HepG2 (cell line): ENCODE data around the gene REST.

Source experiments
- EED ChIP-seq: sonication (generic); formaldehyde crosslinking; IDR thresholded peaks from 2 replicates; pipeline ENCODE4 v1.5.0; 2020; ENCODE audit warnings: mild to moderate bottlenecking, missing genetic modification reagents
- GABPA ChIP-seq, 2 experiments: IDR thresholded peaks; 2 replicates each; pipeline ENCODE4 v1.6.1; 2011 to 2016; ENCODE audit warnings: low read depth in 2 of 2, low read length in 1 of 2, missing biosample characterization in 1 of 2, missing genetic modification characterization in 1 of 2
- POLR2A ChIP-seq, 2 experiments: IDR thresholded peaks; 2 replicates each; pipeline ENCODE4 v1.6.1; 2011; ENCODE audit warnings: low read depth in 2 of 2, low read length in 2 of 2, mild to moderate bottlenecking in 1 of 2, moderate library complexity in 1 of 2; ENCODE audit not compliant: insufficient read depth in 1 of 2
- SRF ChIP-seq: IDR thresholded peaks from 2 replicates; pipeline ENCODE4 v1.6.1; 2011; ENCODE audit warnings: mild to moderate bottlenecking, low read depth, low read length, moderate library complexity
- TCF12 ChIP-seq, 2 experiments: fragments of 450-650 bp in 1 of 2; sonication (generic) in 1 of 2; formaldehyde crosslinking in 1 of 2; IDR thresholded peaks; 2 replicates each; pipeline versions ENCODE4 v1.6.1 to v1.8.0; 2017 to 2022; ENCODE audit warnings: antibody characterized with exemption in 1 of 2, mild to moderate bottlenecking in 1 of 2, missing genetic modification reagents in 1 of 2, moderate library complexity in 1 of 2
- YY1 ChIP-seq: IDR thresholded peaks from 2 replicates; pipeline ENCODE4 v1.6.1; 2011; ENCODE audit warnings: low read length, low read depth, moderate library complexity, mild to moderate bottlenecking; ENCODE audit not compliant: insufficient read depth, insufficient replicate concordance
- ZNF260 ChIP-seq: sonication (generic); formaldehyde crosslinking; IDR thresholded peaks from 2 replicates; pipeline ENCODE4 v1.4.0; 2020; ENCODE audit warnings: missing genetic modification reagents, low read depth, mild to moderate bottlenecking, borderline replicate concordance
- ZNF292 ChIP-seq: sonication (generic); formaldehyde crosslinking; IDR thresholded peaks from 2 replicates; pipeline ENCODE4 v1.8.1; 2022; ENCODE audit warnings: mild to moderate bottlenecking, low read depth, missing genetic modification reagents, borderline replicate concordance
- ZNF737 ChIP-seq: sonication (generic); formaldehyde crosslinking; IDR thresholded peaks from 2 replicates; pipeline ENCODE4 v1.5.0; 2020; ENCODE audit warnings: missing genetic modification reagents, mild to moderate bottlenecking, borderline replicate concordance
- TF ChIP-seq, protein P1 (sequence below): sonication (generic); formaldehyde crosslinking; IDR thresholded peaks from 2 replicates; pipeline ENCODE4 v1.5.0; 2020; ENCODE audit warnings: mild to moderate bottlenecking, missing genetic modification reagents, moderate library complexity
- TF ChIP-seq, protein P2 (sequence below): sonication (generic); formaldehyde crosslinking; IDR thresholded peaks from 2 replicates; pipeline ENCODE4 v1.4.0; 2020; ENCODE audit warnings: mild to moderate bottlenecking, missing genetic modification reagents
- TF ChIP-seq, protein P3 (sequence below): IDR thresholded peaks from 2 replicates; pipeline ENCODE4 v1.6.1; 2016; ENCODE audit warnings: missing compliant biosample characterization, missing genetic modification reagents, borderline replicate concordance

DNA sequence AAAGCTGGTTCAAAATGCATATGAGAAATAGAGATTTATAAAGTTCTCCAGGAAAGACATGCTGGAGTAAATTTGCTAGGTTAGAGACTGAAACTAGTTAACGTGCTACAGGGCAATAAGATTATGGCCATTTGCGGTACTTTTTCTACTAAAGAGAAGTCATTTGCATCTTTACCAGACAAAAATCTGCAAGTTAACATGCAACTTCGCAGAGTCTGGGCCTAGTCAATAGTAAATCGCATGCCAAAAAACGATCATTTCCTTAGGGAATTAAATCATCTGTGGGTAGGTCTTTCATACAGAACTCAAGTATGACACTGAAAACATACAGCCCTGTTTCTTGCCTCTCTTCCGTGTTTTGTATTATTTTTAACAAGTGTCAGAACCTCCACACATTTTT is 32.8 kb upstream of the REST start:
- TF ChIP-seq SRF, result no peak
- TF ChIP-seq ZNF260 (CRISPR knock-in tag), result no peak
- TF ChIP-seq ZNF737, result no peak
- TF ChIP-seq, protein P1, sequence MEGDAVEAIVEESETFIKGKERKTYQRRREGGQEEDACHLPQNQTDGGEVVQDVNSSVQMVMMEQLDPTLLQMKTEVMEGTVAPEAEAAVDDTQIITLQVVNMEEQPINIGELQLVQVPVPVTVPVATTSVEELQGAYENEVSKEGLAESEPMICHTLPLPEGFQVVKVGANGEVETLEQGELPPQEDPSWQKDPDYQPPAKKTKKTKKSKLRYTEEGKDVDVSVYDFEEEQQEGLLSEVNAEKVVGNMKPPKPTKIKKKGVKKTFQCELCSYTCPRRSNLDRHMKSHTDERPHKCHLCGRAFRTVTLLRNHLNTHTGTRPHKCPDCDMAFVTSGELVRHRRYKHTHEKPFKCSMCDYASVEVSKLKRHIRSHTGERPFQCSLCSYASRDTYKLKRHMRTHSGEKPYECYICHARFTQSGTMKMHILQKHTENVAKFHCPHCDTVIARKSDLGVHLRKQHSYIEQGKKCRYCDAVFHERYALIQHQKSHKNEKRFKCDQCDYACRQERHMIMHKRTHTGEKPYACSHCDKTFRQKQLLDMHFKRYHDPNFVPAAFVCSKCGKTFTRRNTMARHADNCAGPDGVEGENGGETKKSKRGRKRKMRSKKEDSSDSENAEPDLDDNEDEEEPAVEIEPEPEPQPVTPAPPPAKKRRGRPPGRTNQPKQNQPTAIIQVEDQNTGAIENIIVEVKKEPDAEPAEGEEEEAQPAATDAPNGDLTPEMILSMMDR (CRISPR knock-in tag), result no peak
- TF ChIP-seq GABPA (IDR thresholded peaks at IDR 0.05; ENCODE audit: low read depth, low read length), result no peak
- TF ChIP-seq GABPA (CRISPR knock-in tag; IDR thresholded peaks at IDR 0.05; ENCODE audit: low read depth), result no peak
- TF ChIP-seq, protein P2, sequence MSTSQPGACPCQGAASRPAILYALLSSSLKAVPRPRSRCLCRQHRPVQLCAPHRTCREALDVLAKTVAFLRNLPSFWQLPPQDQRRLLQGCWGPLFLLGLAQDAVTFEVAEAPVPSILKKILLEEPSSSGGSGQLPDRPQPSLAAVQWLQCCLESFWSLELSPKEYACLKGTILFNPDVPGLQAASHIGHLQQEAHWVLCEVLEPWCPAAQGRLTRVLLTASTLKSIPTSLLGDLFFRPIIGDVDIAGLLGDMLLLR (CRISPR knock-in tag), result no peak
- no peak for TF ChIP-seq ZNF292 (CRISPR knock-in tag)
- TF ChIP-seq, protein P3, sequence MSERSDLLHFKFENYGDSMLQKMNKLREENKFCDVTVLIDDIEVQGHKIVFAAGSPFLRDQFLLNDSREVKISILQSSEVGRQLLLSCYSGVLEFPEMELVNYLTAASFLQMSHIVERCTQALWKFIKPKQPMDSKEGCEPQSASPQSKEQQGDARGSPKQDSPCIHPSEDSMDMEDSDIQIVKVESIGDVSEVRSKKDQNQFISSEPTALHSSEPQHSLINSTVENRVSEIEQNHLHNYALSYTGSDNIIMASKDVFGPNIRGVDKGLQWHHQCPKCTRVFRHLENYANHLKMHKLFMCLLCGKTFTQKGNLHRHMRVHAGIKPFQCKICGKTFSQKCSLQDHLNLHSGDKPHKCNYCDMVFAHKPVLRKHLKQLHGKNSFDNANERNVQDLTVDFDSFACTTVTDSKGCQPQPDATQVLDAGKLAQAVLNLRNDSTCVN (CRISPR knock-in tag), result no peak
- no peak for TF ChIP-seq TCF12 (IDR thresholded peaks at IDR 0.05)
- TF ChIP-seq TCF12 (CRISPR knock-in tag; IDR thresholded peaks at IDR 0.05), result no peak
- TF ChIP-seq YY1, result no peak
- TF ChIP-seq POLR2A (IDR thresholded peaks at IDR 0.05; ENCODE audit: insufficient read depth in 1 of 2, low read depth in 2 of 2, low read length in 2 of 2), result no peak
- TF ChIP-seq EED (CRISPR knock-in tag), result no peak
